ENCODE results near the gene MYRIP.

Gene MYRIP

DNA sequence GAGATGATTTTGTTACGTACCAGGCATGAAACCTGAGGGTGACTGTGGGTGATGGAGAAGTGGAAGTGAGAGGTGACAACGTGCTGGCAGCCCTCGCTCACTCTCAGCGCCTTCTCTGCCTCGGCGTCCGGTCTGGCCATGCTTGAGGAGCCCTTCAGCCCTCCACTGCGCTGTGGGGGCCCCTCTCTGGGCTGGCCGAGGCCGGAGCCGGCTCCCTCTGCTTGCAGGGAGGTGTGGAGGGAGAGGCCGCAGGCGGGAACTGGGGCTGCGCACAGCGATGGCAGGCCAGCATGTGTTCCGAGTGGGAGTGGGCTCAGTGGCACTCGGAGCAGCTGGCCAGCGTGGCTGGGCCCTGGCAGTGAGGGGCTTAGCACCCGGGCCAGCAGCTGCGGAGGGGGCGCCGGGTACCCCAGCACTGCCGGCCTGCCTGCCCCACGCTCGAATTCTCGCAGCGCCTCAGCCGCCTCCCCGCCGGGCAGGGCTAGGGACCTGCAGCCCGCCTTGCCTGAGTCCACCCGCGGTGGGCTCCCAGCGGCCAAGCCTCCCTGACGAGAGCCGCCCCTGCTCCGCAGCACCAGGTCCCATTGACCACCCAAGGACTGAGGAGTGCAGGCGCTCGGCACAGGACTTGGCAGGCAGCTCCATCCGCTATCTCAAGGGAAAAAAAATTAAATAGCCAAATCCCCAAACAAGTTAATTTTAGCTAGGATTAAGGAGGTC, 29.7 kb upstream of the MYRIP start:
- H3K9ac ChIP-seq (ENCODE audit: low read length) = no peak overlapping the region
- no peak overlapping the region for H3K27ac ChIP-seq (ENCODE audit: low read depth, low read length)
- TF ChIP-seq, protein P1, sequence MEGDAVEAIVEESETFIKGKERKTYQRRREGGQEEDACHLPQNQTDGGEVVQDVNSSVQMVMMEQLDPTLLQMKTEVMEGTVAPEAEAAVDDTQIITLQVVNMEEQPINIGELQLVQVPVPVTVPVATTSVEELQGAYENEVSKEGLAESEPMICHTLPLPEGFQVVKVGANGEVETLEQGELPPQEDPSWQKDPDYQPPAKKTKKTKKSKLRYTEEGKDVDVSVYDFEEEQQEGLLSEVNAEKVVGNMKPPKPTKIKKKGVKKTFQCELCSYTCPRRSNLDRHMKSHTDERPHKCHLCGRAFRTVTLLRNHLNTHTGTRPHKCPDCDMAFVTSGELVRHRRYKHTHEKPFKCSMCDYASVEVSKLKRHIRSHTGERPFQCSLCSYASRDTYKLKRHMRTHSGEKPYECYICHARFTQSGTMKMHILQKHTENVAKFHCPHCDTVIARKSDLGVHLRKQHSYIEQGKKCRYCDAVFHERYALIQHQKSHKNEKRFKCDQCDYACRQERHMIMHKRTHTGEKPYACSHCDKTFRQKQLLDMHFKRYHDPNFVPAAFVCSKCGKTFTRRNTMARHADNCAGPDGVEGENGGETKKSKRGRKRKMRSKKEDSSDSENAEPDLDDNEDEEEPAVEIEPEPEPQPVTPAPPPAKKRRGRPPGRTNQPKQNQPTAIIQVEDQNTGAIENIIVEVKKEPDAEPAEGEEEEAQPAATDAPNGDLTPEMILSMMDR (IDR thresholded peaks at IDR 0.05; ENCODE audit: insufficient read depth, low read length, poor library complexity, severe bottlenecking) = no peak
- TF ChIP-seq EZH2phosphoT487 (conservative IDR thresholded peaks at IDR 0.05; ENCODE audit: low read length) = no peak
- H3K9me3 ChIP-seq (ENCODE audit: insufficient read depth, low read length) = no peaks in the 10 kb centered on the region
- no peaks in the 10 kb centered on the region for H3K9me2 ChIP-seq (replicated peaks; ENCODE audit: insufficient read depth, low read length)
- no peak overlapping the region for H2AFZ ChIP-seq (ENCODE audit: low read depth, low read length, severe bottlenecking)
- H3K4me2 ChIP-seq (ENCODE audit: low read depth, low read length, poor library complexity, severe bottlenecking) = no peak overlapping the region
- no peaks in the 10 kb centered on the region for H3K36me3 ChIP-seq (ENCODE audit: low read length)
- H3K79me2 ChIP-seq (ENCODE audit: insufficient read depth, low read length) = no peaks in the 10 kb centered on the region
- H4K20me1 ChIP-seq (ENCODE audit: low read depth, low read length) = no peaks in the 10 kb centered on the region
- no peak overlapping the region for H3K4me3 ChIP-seq (ENCODE audit: insufficient read depth, low read length, poor library complexity, severe bottlenecking)
- H3K27me3 ChIP-seq (ENCODE audit: low read length) = no peaks in the 10 kb centered on the region
- no peaks in the 10 kb centered on the region for H3F3A ChIP-seq (ENCODE audit: insufficient read depth)

DNA sequence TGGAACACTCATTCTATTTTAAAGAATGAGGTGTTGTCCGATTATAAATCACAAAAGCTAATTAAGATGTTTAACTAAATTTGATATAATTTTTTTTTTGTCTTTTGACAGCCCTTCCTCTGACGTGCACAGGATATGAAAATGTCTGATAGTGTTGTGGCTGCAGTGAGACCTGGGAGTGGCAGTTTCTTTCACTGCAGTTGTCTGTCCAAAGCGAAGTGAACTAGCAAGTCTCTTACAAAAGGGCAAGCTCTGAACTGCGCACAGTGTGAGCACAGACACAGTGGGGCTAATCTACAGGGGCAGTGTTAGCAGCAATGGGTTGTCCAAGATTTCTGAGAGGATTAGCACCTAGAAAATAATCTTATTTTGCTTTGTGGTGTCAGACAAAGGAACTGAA, 29.1 kb upstream of the MYRIP start:
- H3K36me3 ChIP-seq (ENCODE audit: low read length) = no peaks in the 10 kb centered on the region
- no peak overlapping the region for H3K27ac ChIP-seq (ENCODE audit: low read depth, low read length)
- H2AFZ ChIP-seq (ENCODE audit: low read depth, low read length, severe bottlenecking) = no peak overlapping the region
- no peak overlapping the region for H3K4me3 ChIP-seq (ENCODE audit: insufficient read depth, low read length, poor library complexity, severe bottlenecking)
- H3F3A ChIP-seq (ENCODE audit: insufficient read depth) = no peaks in the 10 kb centered on the region
- no peak overlapping the region for H3K4me2 ChIP-seq (ENCODE audit: low read depth, low read length, poor library complexity, severe bottlenecking)
- H4K20me1 ChIP-seq (ENCODE audit: low read depth, low read length) = no peaks in the 10 kb centered on the region
- no peak overlapping the region for H3K9ac ChIP-seq (ENCODE audit: low read length)
- no peaks in the 10 kb centered on the region for H3K79me2 ChIP-seq (ENCODE audit: insufficient read depth, low read length)
- no peak for TF ChIP-seq EZH2phosphoT487 (conservative IDR thresholded peaks at IDR 0.05; ENCODE audit: low read length)
- TF ChIP-seq, protein P1 (IDR thresholded peaks at IDR 0.05; ENCODE audit: insufficient read depth, low read length, poor library complexity, severe bottlenecking) = no peak
- H3K9me2 ChIP-seq (replicated peaks; ENCODE audit: insufficient read depth, low read length) = no peaks in the 10 kb centered on the region
- H3K27me3 ChIP-seq (ENCODE audit: low read length) = no peaks in the 10 kb centered on the region
- no peaks in the 10 kb centered on the region for H3K9me3 ChIP-seq (ENCODE audit: insufficient read depth, low read length)

DNA sequence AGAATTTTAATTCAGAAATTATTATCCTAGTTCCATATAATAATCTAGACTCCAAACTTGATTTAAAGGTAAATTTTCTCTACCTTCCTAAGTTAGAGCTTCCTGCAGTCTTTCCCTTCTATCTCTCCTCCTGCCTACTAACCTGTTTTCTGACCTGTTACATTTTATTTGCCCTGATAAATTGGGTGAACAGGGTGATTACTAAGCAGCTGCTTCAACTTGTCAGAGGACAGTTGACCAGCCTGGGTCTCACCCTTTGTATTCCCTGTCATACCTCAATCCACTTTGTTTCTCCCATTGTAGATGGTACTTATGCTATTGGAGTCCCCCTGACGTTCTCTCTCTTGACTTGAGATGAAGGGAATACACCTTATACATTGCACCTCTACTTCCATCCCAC, 28.4 kb upstream of the MYRIP start:
- no peak overlapping the region for H3K4me2 ChIP-seq (ENCODE audit: low read depth, low read length, poor library complexity, severe bottlenecking)
- no peaks in the 10 kb centered on the region for H3F3A ChIP-seq (ENCODE audit: insufficient read depth)
- H3K9me3 ChIP-seq (ENCODE audit: insufficient read depth, low read length) = no peaks in the 10 kb centered on the region
- H3K36me3 ChIP-seq (ENCODE audit: low read length) = no peaks in the 10 kb centered on the region
- TF ChIP-seq EZH2phosphoT487 (conservative IDR thresholded peaks at IDR 0.05; ENCODE audit: low read length) = no peak
- TF ChIP-seq, protein P1 (IDR thresholded peaks at IDR 0.05; ENCODE audit: insufficient read depth, low read length, poor library complexity, severe bottlenecking) = no peak
- no peak overlapping the region for H3K27ac ChIP-seq (ENCODE audit: low read depth, low read length)
- H3K27me3 ChIP-seq (ENCODE audit: low read length) = no peaks in the 10 kb centered on the region
- H3K79me2 ChIP-seq (ENCODE audit: insufficient read depth, low read length) = no peaks in the 10 kb centered on the region
- H2AFZ ChIP-seq (ENCODE audit: low read depth, low read length, severe bottlenecking) = no peak overlapping the region
- no peaks in the 10 kb centered on the region for H4K20me1 ChIP-seq (ENCODE audit: low read depth, low read length)
- no peaks in the 10 kb centered on the region for H3K9me2 ChIP-seq (replicated peaks; ENCODE audit: insufficient read depth, low read length)
- H3K9ac ChIP-seq (ENCODE audit: low read length) = no peak overlapping the region
- H3K4me3 ChIP-seq (ENCODE audit: insufficient read depth, low read length, poor library complexity, severe bottlenecking) = no peak overlapping the region

All from SU-DHL-6 (cell line).